OCI-LY7 (cell line): ENCODE results near the gene ST3GAL3. TPM values are rescaled to one million over a fixed set of nuclear protein-coding genes. Genes with fewer than 3 reads are reported as not detected.

Experiments
- BruUV-seq: library from RNA; stranded (reverse); fragments of 400-500 nt; replicated peaks from 2 replicates; lab custom pipeline; 2021; lab: Mats Ljungman, UMichigan
- CTCF ChIA-PET: fragments of 300-600 bp; sonication (Branson Sonifier 250); formaldehyde crosslinking; loops from one replicate; lab custom pipeline; 2022; ENCODE audit warnings: antibody characterized with exemption; ENCODE audit not compliant: unreplicated experiment; lab: Charles Lee
- POLR2A ChIA-PET: fragments of 300-600 bp; sonication (Branson Sonifier 250); formaldehyde crosslinking; loops from one replicate; lab custom pipeline; 2022; ENCODE audit warnings: antibody characterized with exemption; lab: Charles Lee
- DNase-seq: peaks from one replicate; pipeline ENCODE4 v3.0.0-alpha.2; 2015; ENCODE audit warnings: low spot score
- H2AFZ ChIP-seq: fragments of 200-600 bp; sonication (generic), shearing (Covaris generic); 2 replicates; pipeline ENCODE4 v1.6.1; 2014; ENCODE audit warnings: mild to moderate bottlenecking, antibody characterized with exemption, low read length, moderate library complexity
- H3K27ac ChIP-seq: fragments of 200-600 bp; sonication (generic); 2 replicates; pipeline ENCODE4 v1.5.1; 2014; ENCODE audit warnings: mixed run types, low read depth, mild to moderate bottlenecking, moderate library complexity, low read length, inconsistent platforms; ENCODE audit not compliant: poor library complexity, severe bottlenecking
- H3K36me3 ChIP-seq: fragments of 200-600 bp; sonication (generic); 2 replicates; pipeline ENCODE4 v1.6.1; 2014; ENCODE audit warnings: mild to moderate bottlenecking, antibody characterized with exemption, low read length, moderate library complexity, mixed read lengths; ENCODE audit not compliant: insufficient read depth
- H3K4me1 ChIP-seq: fragments of 200-600 bp; sonication (generic); 2 replicates; pipeline ENCODE4 v1.5.1; 2014; ENCODE audit warnings: mild to moderate bottlenecking, low read length; ENCODE audit not compliant: insufficient read depth, poor library complexity, severe bottlenecking
- H3K4me2 ChIP-seq: fragments of 200-600 bp; sonication (generic); 2 replicates; pipeline ENCODE4 v1.6.1; 2014; ENCODE audit warnings: mild to moderate bottlenecking, low read length
- H3K4me3 ChIP-seq: fragments of 200-600 bp; sonication (generic); 2 replicates; pipeline ENCODE4 v1.5.1; 2014; ENCODE audit warnings: mild to moderate bottlenecking, low read depth, low read length; ENCODE audit not compliant: poor library complexity, severe bottlenecking
- H3K79me2 ChIP-seq: fragments of 200-600 bp; sonication (generic); 2 replicates; pipeline ENCODE4 v1.6.1; 2016; ENCODE audit warnings: low read depth, mild to moderate bottlenecking, low read length, moderate library complexity, mixed read lengths; ENCODE audit not compliant: insufficient read depth
- H3K9me2 ChIP-seq: fragments of 200-600 bp; sonication (generic); 2 replicates; pipeline ENCODE4 v1.6.1; 2016; ENCODE audit warnings: mild to moderate bottlenecking, low read length, mixed read lengths; ENCODE audit not compliant: insufficient read depth
- H3K9me3 ChIP-seq: fragments of 200-600 bp; sonication (generic); 2 replicates; pipeline ENCODE4 v1.6.1; 2014; ENCODE audit warnings: mild to moderate bottlenecking, mixed run types, low read length, mixed read lengths
- H4K20me1 ChIP-seq: fragments of 200-600 bp; sonication (generic); 2 replicates; pipeline ENCODE4 v1.6.1; 2014; ENCODE audit warnings: mild to moderate bottlenecking, antibody characterized with exemption, low read length, moderate library complexity, mixed read lengths; ENCODE audit not compliant: insufficient read depth
- CTCF ChIP-seq: fragments of 200-600 bp; sonication (generic); conservative IDR thresholded peaks from 2 replicates; pipeline ENCODE4 v1.5.1; 2014; ENCODE audit warnings: mild to moderate bottlenecking, antibody characterized with exemption, low read length, moderate library complexity, mixed read lengths
- EZH2phosphoT487 ChIP-seq: fragments of 200-600 bp; sonication (generic); IDR thresholded peaks from 2 replicates; pipeline ENCODE4 v1.6.1; 2018; ENCODE audit warnings: low read depth, borderline replicate concordance, mild to moderate bottlenecking, mixed run types, antibody characterized with exemption, low read length, moderate library complexity, mixed read lengths
- intact Hi-C: fragments of 100-400 bp; cut with micrococcal nuclease; formaldehyde crosslinking; loops from one replicate; pipeline ENCODE4 v1.10.0; 2022; ENCODE audit not compliant: unreplicated experiment
- total RNA-seq, 2 experiments: library from RNA; depleted of rRNA in 1 of 2; stranded (reverse); fragments of >200 nt in 1 of 2; shearing (Covaris generic) in 1 of 2; gene quantifications; 2 replicates each; pipeline ENCODE4 v1.2.3, GENCODE V29; 2014 to 2022

The ST3GAL3 gene
- total RNA-seq, 2 experiments from 2014 or later: 24.0 to 45.0 TPM

DNA sequence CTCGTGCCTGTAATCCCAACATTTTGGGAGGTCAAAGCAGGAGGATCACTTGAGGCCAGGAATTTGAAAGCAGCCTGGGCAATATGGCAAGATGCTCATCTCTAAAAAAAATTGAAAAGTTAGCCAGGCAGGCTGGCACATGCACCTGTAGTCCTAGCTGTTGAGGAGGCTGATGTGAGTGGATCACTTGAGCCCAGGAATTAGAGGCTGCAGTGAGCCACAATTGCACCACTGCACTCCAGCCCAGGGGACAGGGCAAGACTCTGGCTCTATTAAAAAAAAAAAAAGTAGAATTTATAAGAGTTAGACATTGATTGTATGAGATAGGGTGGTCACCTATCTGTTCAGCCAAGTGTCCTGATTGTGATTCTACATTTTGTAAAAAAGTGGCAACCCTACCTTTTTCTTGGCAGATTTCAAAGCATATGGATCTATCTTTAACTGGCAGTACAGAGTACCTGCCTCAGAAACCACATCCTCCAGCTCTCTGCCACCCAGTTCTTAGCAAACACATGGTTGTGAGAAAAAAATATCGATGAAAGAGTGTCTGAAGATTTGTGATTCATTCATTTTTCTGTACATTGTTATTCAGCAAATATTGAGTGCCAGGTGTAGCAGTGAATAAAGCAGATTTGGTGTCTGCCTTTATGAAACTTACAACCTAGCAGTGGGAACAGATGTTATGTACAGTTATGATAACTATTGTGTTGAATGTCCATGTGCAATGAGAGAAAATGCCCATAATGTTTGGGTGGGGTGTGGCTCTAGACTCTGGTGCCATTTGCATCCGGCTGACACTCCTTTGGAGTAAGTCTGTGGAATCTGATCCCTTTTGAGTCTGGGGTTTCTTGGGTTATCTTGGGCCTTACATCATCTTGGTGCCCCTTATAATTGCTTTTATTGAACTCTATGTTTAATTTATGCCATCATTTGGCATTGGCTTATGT, 82.5 kb downstream of the ST3GAL3 start:
- no peak for DNase-seq
- POLR2A ChIA-PET: no interaction called here
- Histone ChIP-seq H3K9me2 (no peaks in the 10 kb centered on the region), H3K4me1 (no peaks in the 10 kb centered on the region), H3K79me2 (no peaks in the 10 kb centered on the region), H4K20me1 (no peaks in the 10 kb centered on the region), H3K27ac (no peak overlapping the region), H3K9me3 (no peaks in the 10 kb centered on the region), H3K36me3 (peaks cover 7% of the 10 kb centered on the region; the same call in 1 of the 2 replicates), H2AFZ (no peak overlapping the region), H3K4me3 (no peak overlapping the region), H3K4me2 (no peak overlapping the region)
- intact Hi-C loops: no loop called here
- CTCF ChIA-PET: no interaction called here
- BruUV-seq: no TSS peak
- TF ChIP-seq EZH2phosphoT487 (no peak), CTCF (no peak)

- no peak for DNase-seq
- TF ChIP-seq CTCF (no peak), EZH2phosphoT487 (no peak)
- H3K4me2 ChIP-seq: no peak overlapping the region
- peaks cover 7% of the 10 kb centered on the region; the same call in 1 of the 2 replicates for H3K36me3 ChIP-seq
- no peaks in the 10 kb centered on the region for H3K79me2 ChIP-seq
- H3K9me2 ChIP-seq: no peaks in the 10 kb centered on the region
- ChIA-PET CTCF (no interaction called here), POLR2A (no interaction called here)
- H3K4me3 ChIP-seq: no peak overlapping the region
- H3K27ac ChIP-seq: no peak overlapping the region
- H2AFZ ChIP-seq: no peak overlapping the region
- H3K9me3 ChIP-seq: no peaks in the 10 kb centered on the region
- BruUV-seq: no TSS peak
- intact Hi-C loops: no loop called here
- H3K4me1 ChIP-seq: no peaks in the 10 kb centered on the region
- H4K20me1 ChIP-seq: no peaks in the 10 kb centered on the region
Measured at GRCh38 chr1:43791243-43791642, 83.9 kb downstream of the ST3GAL3 start.

GRCh38 chr1:43796111-43796581, 88.8 kb downstream of the ST3GAL3 start:
- no peaks in the 10 kb centered on the region for H3K79me2 ChIP-seq
- no peaks in the 10 kb centered on the region for H3K9me2 ChIP-seq
- H3K9me3 ChIP-seq: no peaks in the 10 kb centered on the region
- no peaks in the 10 kb centered on the region for H4K20me1 ChIP-seq
- TF ChIP-seq CTCF (no peak), EZH2phosphoT487 (no peak)
- H3K27ac ChIP-seq: no peak overlapping the region
- intact Hi-C loops: no loop called here
- BruUV-seq: no TSS peak
- DNase-seq: no peak
- H3K4me2 ChIP-seq: no peak overlapping the region
- H2AFZ ChIP-seq: no peak overlapping the region
- ChIA-PET CTCF (no interaction called here), POLR2A (no interaction called here)
- peaks cover 2% of the 10 kb centered on the region for H3K4me1 ChIP-seq
- no peak overlapping the region for H3K4me3 ChIP-seq
- peaks cover 17% of the 10 kb centered on the region for H3K36me3 ChIP-seq
